H1 (cell line): ENCODE data around the gene HTR1D. TPM values are rescaled to one million over a fixed set of nuclear protein-coding genes. Genes with fewer than 3 reads are reported as not detected.
A peak's percentile ranks its signal among the peaks of the same experiment; 100 is the strongest.

ENCODE experiments used
- CTCF ChIA-PET: fragments of 300-600 bp; sonication (Branson Sonifier 250); formaldehyde crosslinking; loops from one replicate; lab custom pipeline; 2021; ENCODE audit not compliant: partially characterized antibody; lab: Charles Lee
- POLR2A ChIA-PET: fragments of 300-600 bp; sonication (Branson Sonifier 250); formaldehyde crosslinking; loops from one replicate; lab custom pipeline; 2021; ENCODE audit warnings: inconsistent platforms; ENCODE audit not compliant: partially characterized antibody; lab: Charles Lee
- DNase-seq, 2 experiments: peaks; one replicate each; pipeline versions ENCODE4 v3.0.0 to v3.0.0-alpha.2; 2010 to 2022; ENCODE audit warnings: low spot score in 2 of 2, low read depth in 1 of 2, mixed read lengths in 1 of 2
- FAIRE-seq: peaks from 2 replicates; lab custom pipeline; 2011; peaks lifted over from hg19 to GRCh38; lab: Jason Lieb, UNC
- H2AFZ ChIP-seq: 2 replicates; pipeline ENCODE4 v1.8.1; 2012; ENCODE audit warnings: low read length, inconsistent platforms
- H2AK5ac ChIP-seq: 2 replicates; pipeline ENCODE4 v1.6.1; 2013; ENCODE audit warnings: low read depth, low read length
- H2BK120ac ChIP-seq: replicated peaks from 2 replicates; pipeline ENCODE3; 2013; ENCODE audit warnings: low read depth, low read length, inconsistent platforms
- H2BK12ac ChIP-seq: 2 replicates; pipeline ENCODE4 v1.6.1; 2013; ENCODE audit warnings: low read depth, low read length
- H2BK15ac ChIP-seq: 2 replicates; pipeline ENCODE4 v1.6.1; 2013; ENCODE audit warnings: low read length
- H2BK20ac ChIP-seq: 2 replicates; pipeline ENCODE4 v1.6.1; 2013; ENCODE audit warnings: low read length
- H2BK5ac ChIP-seq: 2 replicates; pipeline ENCODE4 v1.6.1; 2013; ENCODE audit warnings: low read depth, low read length
- H3K14ac ChIP-seq: 2 replicates; pipeline ENCODE4 v1.6.1; 2013; ENCODE audit warnings: inconsistent platforms; ENCODE audit not compliant: insufficient read length
- H3K18ac ChIP-seq: 2 replicates; pipeline ENCODE4 v1.6.1; 2013; ENCODE audit warnings: low read length; ENCODE audit errors: extremely low read depth
- H3K23ac ChIP-seq: 2 replicates; pipeline ENCODE4 v1.6.1; 2013; ENCODE audit warnings: inconsistent platforms; ENCODE audit not compliant: insufficient read length
- H3K23me2 ChIP-seq: 2 replicates; pipeline ENCODE4 v1.6.1; 2013; ENCODE audit warnings: low read depth, low read length
- H3K27ac ChIP-seq: 2 replicates; pipeline ENCODE4 v1.6.1; 2011; ENCODE audit warnings: low read depth, low read length, inconsistent platforms
- H3K27me3 ChIP-seq, 4 experiments: replicated peaks in 1 of 4; 1 replicate in 1 of 4; 2 replicates in 3 of 4; pipeline versions ENCODE4 v1.6.1 to v1.8.1; 2011 to 2013; ENCODE audit warnings: low read length in 3 of 4, mild to moderate bottlenecking in 3 of 4, inconsistent platforms in 2 of 4, mixed read lengths in 2 of 4, moderate library complexity in 1 of 4; ENCODE audit not compliant: control insufficient read depth in 3 of 4, insufficient read depth in 3 of 4; ENCODE audit errors: extremely low read depth in 1 of 4
- H3K36me3 ChIP-seq, 4 experiments: 2 replicates each; pipeline versions ENCODE4 v1.6.1 to v1.8.1; 2011 to 2013; ENCODE audit warnings: mild to moderate bottlenecking in 4 of 4, low read length in 3 of 4, moderate library complexity in 2 of 4, control low read depth in 1 of 4, inconsistent platforms in 1 of 4; ENCODE audit not compliant: insufficient read depth in 4 of 4, control insufficient read depth in 2 of 4
- H3K4ac ChIP-seq: replicated peaks from 2 replicates; pipeline ENCODE3; 2013; ENCODE audit warnings: low read length, low read depth, mixed read lengths, inconsistent platforms; ENCODE audit not compliant: insufficient read length
- H3K4me1 ChIP-seq, 4 experiments: replicated peaks in 1 of 4; 1 replicate in 1 of 4; 2 replicates in 3 of 4; pipeline versions ENCODE4 v1.6.1 to v1.8.1; 2011 to 2013; ENCODE audit warnings: low read length in 3 of 4, inconsistent platforms in 2 of 4, mixed read lengths in 1 of 4; ENCODE audit not compliant: insufficient read depth in 4 of 4, control insufficient read depth in 3 of 4
- H3K4me2 ChIP-seq, 2 experiments: 2 replicates each; pipeline versions ENCODE4 v1.6.1 to v1.8.1; 2011 to 2013; ENCODE audit warnings: low read depth in 2 of 2, low read length in 2 of 2, control low read depth in 1 of 2, inconsistent platforms in 1 of 2, mild to moderate bottlenecking in 1 of 2; ENCODE audit not compliant: insufficient read depth in 1 of 2
- H3K4me3 ChIP-seq, 4 experiments: fragments of 200-600, 300-600 bp in 1 of 4; sonication (generic), shearing (Covaris generic), sonication (Bioruptor Twin) in 1 of 4; 2 replicates each; pipeline versions ENCODE4 v1.5.1 to v1.8.1; 2011 to 2016; ENCODE audit warnings: low read length in 4 of 4, low read depth in 3 of 4, control low read depth in 2 of 4, inconsistent platforms in 2 of 4, mild to moderate bottlenecking in 2 of 4, mixed read lengths in 1 of 4, moderate library complexity in 1 of 4; ENCODE audit not compliant: insufficient read depth in 2 of 4; ENCODE audit errors: extremely low read depth in 1 of 4
- H3K56ac ChIP-seq: replicated peaks from 2 replicates; pipeline ENCODE3; 2013; ENCODE audit warnings: low read depth, mild to moderate bottlenecking, mixed read lengths, low read length, inconsistent platforms; ENCODE audit not compliant: insufficient read length
- H3K79me1 ChIP-seq: 2 replicates; pipeline ENCODE4 v1.6.1; 2013; ENCODE audit warnings: low read depth, low read length, control low read depth
- H3K79me2 ChIP-seq, 2 experiments: 2 replicates each; pipeline versions ENCODE4 v1.6.1 to v1.8.1; 2012 to 2013; ENCODE audit warnings: low read length in 2 of 2, mild to moderate bottlenecking in 2 of 2, inconsistent platforms in 1 of 2; ENCODE audit not compliant: insufficient read depth in 2 of 2, control insufficient read depth in 1 of 2
- H3K9ac ChIP-seq, 4 experiments: replicated peaks in 1 of 4; 1 replicate in 1 of 4; 2 replicates in 3 of 4; pipeline versions ENCODE4 v1.6.1 to v1.8.1; 2011 to 2013; ENCODE audit warnings: low read depth in 3 of 4, low read length in 3 of 4, control low read depth in 2 of 4, mild to moderate bottlenecking in 2 of 4, moderate library complexity in 2 of 4, inconsistent platforms in 1 of 4; ENCODE audit errors: extremely low read depth in 1 of 4
- H3K9me3 ChIP-seq, 2 experiments: 2 replicates each; pipeline versions ENCODE4 v1.6.1 to v1.8.1; 2012 to 2013; ENCODE audit warnings: mild to moderate bottlenecking in 2 of 2, moderate library complexity in 2 of 2, control low read depth in 1 of 2, inconsistent platforms in 1 of 2, low read depth in 1 of 2, low read length in 1 of 2, mixed read lengths in 1 of 2; ENCODE audit not compliant: insufficient read depth in 2 of 2
- H4K20me1 ChIP-seq, 2 experiments: replicated peaks in 1 of 2; 2 replicates each; pipeline versions ENCODE3 to v1.8.1; 2011 to 2013; ENCODE audit warnings: inconsistent platforms in 2 of 2, low read length in 2 of 2, mild to moderate bottlenecking in 1 of 2; ENCODE audit not compliant: insufficient read depth in 2 of 2, control insufficient read depth in 1 of 2
- H4K5ac ChIP-seq: 2 replicates; pipeline ENCODE4 v1.6.1; 2013; ENCODE audit warnings: low read length, low read depth, mixed read lengths, inconsistent platforms; ENCODE audit not compliant: insufficient read length
- H4K8ac ChIP-seq: 2 replicates; pipeline ENCODE4 v1.8.0; 2013; ENCODE audit warnings: mild to moderate bottlenecking, moderate library complexity, low read length, inconsistent platforms; ENCODE audit not compliant: insufficient read depth; ENCODE audit errors: extremely low read depth
- H4K91ac ChIP-seq: replicated peaks from 2 replicates; pipeline ENCODE3; 2013; ENCODE audit warnings: low read length, mixed read lengths, inconsistent platforms; ENCODE audit not compliant: insufficient read length
- CEBPB ChIP-seq: IDR thresholded peaks from 2 replicates; pipeline ENCODE4 v1.6.1; 2012; ENCODE audit warnings: low read depth, low read length
- GABPA ChIP-seq: IDR thresholded peaks from 2 replicates; pipeline ENCODE4 v1.6.1; 2011; ENCODE audit warnings: mild to moderate bottlenecking, low read length, moderate library complexity, borderline replicate concordance; ENCODE audit not compliant: insufficient read depth
- POU5F1 ChIP-seq: IDR thresholded peaks from 2 replicates; pipeline ENCODE4 v1.6.1; 2011; ENCODE audit warnings: low read depth, mild to moderate bottlenecking, low read length, moderate library complexity
- WGBS, 2 experiments: shearing (Covaris generic) in 1 of 2; methylation state at CpG; one replicate each; pipeline versions ENCODE4 v1.1.6 to v1.1.7; 2013 to 2015; ENCODE audit warnings: low lambda C conversion rate in 2 of 2, mixed read lengths in 2 of 2, inconsistent platforms in 1 of 2, low coverage in 1 of 2, missing lambda C conversion rate in 1 of 2; ENCODE audit not compliant: insufficient replicate concordance in 2 of 2, insufficient coverage in 1 of 2, insufficient read length in 1 of 2; ENCODE audit errors: extremely low coverage in 1 of 2, missing lambda C conversion rate in 1 of 2; 5-methylcytosine and 5-hydroxymethylcytosine counted together
- polyA plus RNA-seq, 7 experiments: library from polyadenylated mRNA; depleted of rRNA in 3 of 7; stranded (reverse) in 5 of 7; unstranded in 2 of 7; fragments of >200 nt in 5 of 7; fragments of 200-250 nt in 2 of 7; gene quantifications; 1 replicate in 5 of 7; 2 replicates in 1 of 7; 4 replicates in 1 of 7; pipeline versions ENCODE4 v1.2.1 to v1.2.3, GENCODE V29; 2011 to 2013; ENCODE audit warnings: missing spikeins in 2 of 7, mixed read lengths in 2 of 7
- total RNA-seq: library from RNA; stranded (reverse); fragmentation: NEBNext Ultra II Directional; extraction: Animal tissue kit (Norgen Biotek cat#: 25700); gene quantifications from 2 replicates; pipeline ENCODE4 v1.2.1, GENCODE V29; 2021
- TF ChIP-seq, protein P1 (sequence below), 3 experiments: IDR thresholded peaks; 1 replicate in 2 of 3; 2 replicates in 1 of 3; pipeline versions ENCODE4 v1.5.1 to v1.6.1; 2011; ENCODE audit warnings: low read length in 3 of 3, mild to moderate bottlenecking in 3 of 3, inconsistent platforms in 2 of 3, low read depth in 1 of 3, moderate library complexity in 1 of 3; ENCODE audit not compliant: insufficient read depth in 1 of 3; ENCODE audit errors: control extremely low read depth in 1 of 3

The HTR1D gene
- total and polyA plus RNA-seq, 2 of the 8 experiments (the other 6 are each of a cell fraction or from before 2014, with no cell fraction given), result 8.8 to 11.5 TPM

GRCh38 chr1:23254584-23254983, 37.3 kb upstream of the HTR1D start:
- CTCF ChIA-PET, result interaction anchor here (1.2 kb wide), 1 partner anchor 71 kb away, joined by 3 read pairs; no protein-coding TSS in a partner anchor
- POLR2A ChIA-PET, result interaction anchor here (0.8 to 0.9 kb wide), 2 partner anchors 11 to 43 kb away, joined by 3 to 4 read pairs; no protein-coding TSS in a partner anchor

More at GRCh38 chr1:23254584-23254983, 37.3 kb upstream of the HTR1D start:
- FAIRE-seq (no peak), DNase-seq (no peak)
- Histone ChIP-seq H3K36me3 (no peaks in the 10 kb centered on the region), H3K56ac (no peak overlapping the region), H3K4me1 (peaks cover 0 to 6% (median 0%) of the 10 kb centered on the region in 4 experiments; a peak in 2 of 7 replicates), H2BK5ac (peak overlapping the region; percentile 60; the same call in 1 of the 2 replicates), H4K5ac (no peak overlapping the region), H3K27me3 (no peaks in the 10 kb centered on the region), H3K14ac (no peak overlapping the region), H3K23ac (no peak overlapping the region), H2AK5ac (no peak overlapping the region), H2BK20ac (peak overlapping the region; percentile 35; the same call in 1 of the 2 replicates), H3K79me1 (no peaks in the 10 kb centered on the region), H4K8ac (no peak overlapping the region), H3K23me2 (no peaks in the 10 kb centered on the region), H3K79me2 (no peaks in the 10 kb centered on the region), H3K18ac (peak overlapping the region; percentile 38; the same call in 1 of the 2 replicates), H4K91ac (no peak overlapping the region), H3K4me3 (no peak overlapping the region), H2AFZ (0 out of 2 replicates have a peak overlapping the region, but pooled peaks have one; percentile 78), H2BK12ac (peak overlapping the region; percentile 82; the same call in 1 of the 2 replicates), H4K20me1 (no peaks in the 10 kb centered on the region), H2BK120ac (peak overlapping the region; percentile 15), H3K27ac (no peak overlapping the region), H3K9me3 (peaks cover 5 to 8% of the 10 kb centered on the region in 2 experiments; a peak in 2 of 4 replicates), H3K9ac (no peak overlapping the region), H3K4ac (no peak overlapping the region), H3K4me2 (no peak overlapping the region), H2BK15ac (no peak overlapping the region)
- TF ChIP-seq, protein P1, sequence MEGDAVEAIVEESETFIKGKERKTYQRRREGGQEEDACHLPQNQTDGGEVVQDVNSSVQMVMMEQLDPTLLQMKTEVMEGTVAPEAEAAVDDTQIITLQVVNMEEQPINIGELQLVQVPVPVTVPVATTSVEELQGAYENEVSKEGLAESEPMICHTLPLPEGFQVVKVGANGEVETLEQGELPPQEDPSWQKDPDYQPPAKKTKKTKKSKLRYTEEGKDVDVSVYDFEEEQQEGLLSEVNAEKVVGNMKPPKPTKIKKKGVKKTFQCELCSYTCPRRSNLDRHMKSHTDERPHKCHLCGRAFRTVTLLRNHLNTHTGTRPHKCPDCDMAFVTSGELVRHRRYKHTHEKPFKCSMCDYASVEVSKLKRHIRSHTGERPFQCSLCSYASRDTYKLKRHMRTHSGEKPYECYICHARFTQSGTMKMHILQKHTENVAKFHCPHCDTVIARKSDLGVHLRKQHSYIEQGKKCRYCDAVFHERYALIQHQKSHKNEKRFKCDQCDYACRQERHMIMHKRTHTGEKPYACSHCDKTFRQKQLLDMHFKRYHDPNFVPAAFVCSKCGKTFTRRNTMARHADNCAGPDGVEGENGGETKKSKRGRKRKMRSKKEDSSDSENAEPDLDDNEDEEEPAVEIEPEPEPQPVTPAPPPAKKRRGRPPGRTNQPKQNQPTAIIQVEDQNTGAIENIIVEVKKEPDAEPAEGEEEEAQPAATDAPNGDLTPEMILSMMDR (IDR thresholded peaks at IDR 0.05; ENCODE audit: control extremely low read depth in 1 of 3, insufficient read depth in 1 of 3, low read depth in 1 of 3, low read length in 3 of 3), result no peak
- no peak for TF ChIP-seq GABPA
- TF ChIP-seq POU5F1, result no peak
- no peak for TF ChIP-seq CEBPB
- 88% methylated on average over 5 of the region's 5 CpGs; no CpG with 5 or more reads in 1 of the 2 experiments for WGBS, 2 experiments
